NCI-H2171 treated with DMSO at 0.1 percent for 48 hours (cell line): Measurements from ENCODE around the gene CDH12.

ENCODE experiments used
- DNase-seq: peaks from one replicate; lab custom pipeline; 2025; lab: John Stamatoyannopoulos, UW

Gene CDH12

DNA sequence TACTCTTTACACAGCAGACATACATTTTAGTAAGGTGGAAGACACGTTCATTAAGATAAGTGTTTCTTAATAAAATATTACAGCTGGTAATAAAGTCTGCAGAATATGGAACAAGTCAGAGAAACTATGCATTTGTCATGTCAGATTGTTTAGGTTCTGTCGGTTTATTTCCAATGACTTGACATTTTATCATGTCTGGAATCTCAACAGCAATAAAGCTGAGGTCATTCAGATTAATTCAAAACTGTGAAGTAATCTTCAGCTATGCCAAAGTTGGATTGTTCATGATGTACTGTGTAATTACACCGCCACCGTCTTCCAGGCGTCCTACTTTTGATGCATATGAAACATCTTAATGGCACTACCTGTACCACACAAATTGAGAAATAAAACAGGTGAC, 1032.6 kb downstream of the CDH12 start:
- no peak for DNase-seq

DNA sequence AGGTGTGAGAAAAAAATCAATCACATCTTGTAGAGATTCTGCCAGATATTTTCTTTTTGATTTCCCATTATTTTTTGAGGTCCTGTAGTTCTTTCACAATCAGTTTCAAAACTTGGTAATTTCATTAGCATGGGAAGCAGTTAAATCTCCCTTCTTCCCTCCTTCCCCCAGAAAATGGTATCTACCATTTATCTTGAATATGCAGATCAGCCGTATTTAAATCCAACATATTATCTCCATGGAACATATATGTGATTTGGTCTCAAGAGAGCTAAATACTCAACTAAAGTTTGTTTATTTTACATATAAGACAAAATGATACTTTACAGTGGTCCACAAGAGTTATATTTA, 1034.8 kb downstream of the CDH12 start:
- no peak for DNase-seq

DNA sequence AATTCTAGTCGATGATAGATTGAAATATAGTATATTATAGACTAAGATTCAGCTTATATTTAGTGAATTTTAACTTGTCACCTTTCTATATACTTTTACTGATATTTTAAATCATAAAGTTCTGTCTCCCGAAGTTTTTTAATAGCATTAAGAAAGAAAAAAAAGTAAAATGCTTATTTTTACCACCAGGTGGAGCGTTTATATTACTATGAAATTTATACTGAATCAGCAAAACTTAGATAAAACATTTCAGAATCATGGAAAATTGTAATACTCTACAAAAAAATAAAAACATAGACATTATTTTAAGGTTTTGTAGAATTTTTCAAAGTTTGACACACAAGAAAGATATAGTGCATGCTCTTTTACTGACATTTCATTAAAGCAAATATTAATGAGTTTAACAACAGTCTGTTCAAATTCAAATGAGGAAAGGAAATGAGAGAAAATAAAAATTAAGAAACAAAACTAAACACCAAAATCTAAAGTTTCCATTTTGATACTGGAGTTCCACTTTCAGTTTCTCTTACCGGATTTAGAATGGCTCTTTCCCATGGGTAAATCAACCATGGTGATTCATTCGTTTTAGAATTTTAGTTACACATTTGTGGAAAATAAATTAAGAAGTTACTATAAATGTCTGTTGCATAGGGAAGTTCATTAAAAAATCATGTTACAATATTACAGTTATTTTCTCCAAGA, 1035.3 kb downstream of the CDH12 start:
- peak; percentile 74 for DNase-seq

DNA sequence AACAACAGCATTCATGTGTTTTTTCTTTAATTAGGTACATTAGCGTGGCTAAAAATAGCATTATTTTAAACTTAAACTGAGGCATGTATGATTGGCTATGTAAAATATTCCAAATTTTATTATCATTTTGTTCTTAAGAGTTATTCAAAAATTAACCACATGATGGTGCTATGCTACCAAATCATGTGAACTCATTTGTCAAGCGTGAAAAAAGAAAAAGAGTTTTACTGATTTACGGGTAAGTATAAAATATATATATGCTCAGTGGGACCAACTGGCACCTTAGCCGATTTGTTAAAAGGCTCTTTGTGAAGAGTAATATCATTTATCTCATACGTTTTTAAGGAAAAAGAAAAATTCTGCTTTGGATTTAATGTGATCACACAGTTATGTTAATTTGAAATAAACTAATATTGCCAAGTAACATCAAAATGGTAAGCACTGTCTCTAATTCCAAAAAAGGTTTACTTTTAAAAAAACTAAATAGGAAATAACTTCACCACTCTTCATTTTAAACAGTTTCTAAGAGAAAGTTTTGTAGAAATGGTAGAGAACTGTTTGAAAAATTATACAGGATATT, 1042.3 kb downstream of the CDH12 start:
- DNase-seq, result peak; percentile 69

DNA sequence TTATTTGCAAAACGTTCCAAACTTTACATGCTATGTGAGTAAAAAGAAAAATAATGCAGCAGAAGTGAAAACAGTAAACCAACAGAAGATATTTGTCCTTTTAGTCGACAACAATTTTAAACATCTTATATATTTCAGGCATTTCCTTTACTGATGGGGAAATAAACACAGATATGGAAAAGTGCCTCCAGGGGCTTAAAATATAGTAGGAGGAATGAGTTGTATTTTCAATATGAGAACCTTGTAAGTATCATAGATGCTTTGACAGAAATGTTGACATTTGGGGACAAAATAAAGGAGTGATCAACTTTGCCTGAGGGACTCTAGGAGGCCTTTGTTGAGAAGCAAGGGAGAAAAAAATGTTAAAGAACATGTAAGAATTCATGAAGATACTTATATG, 1043.5 kb downstream of the CDH12 start:
- DNase-seq, result no peak

DNA sequence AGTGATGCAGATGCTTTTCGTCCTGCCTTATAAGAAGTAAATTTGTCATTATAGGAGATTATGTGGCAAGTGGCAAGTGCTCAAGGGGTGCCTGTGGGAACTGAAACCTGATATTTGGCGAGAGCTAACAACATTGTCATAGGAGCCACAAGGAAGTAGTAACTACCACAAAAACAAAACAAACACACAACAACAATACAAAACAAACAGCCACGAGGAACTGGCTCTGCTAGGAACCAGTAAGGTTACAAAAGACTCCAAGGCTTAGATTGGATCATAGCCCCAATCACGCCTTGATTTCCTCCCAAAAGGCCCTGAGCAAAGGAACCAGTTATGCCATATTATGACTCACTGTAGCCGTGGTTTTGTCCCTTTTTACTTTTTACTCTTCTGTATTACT, 1045.2 kb downstream of the CDH12 start:
- peak; percentile 37 for DNase-seq

DNA sequence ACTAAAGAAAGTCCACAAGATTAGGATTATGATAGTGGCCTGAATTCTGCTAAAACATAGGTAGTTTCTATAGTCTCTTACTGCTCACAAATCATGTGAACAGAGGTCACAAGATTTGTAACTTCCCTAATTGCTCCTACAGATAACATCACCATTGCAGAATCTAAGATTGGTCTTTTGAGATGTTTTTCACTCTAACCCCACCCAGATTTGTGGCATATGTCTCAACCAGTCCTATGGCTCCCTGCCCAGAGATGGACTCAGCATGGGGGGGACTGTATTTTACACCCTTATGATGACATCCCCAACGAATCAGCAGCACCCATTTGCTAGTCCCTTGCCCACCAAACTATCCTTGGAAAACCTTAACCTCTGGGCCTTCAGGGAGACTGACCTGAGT, 1046.2 kb downstream of the CDH12 start:
- no peak for DNase-seq

DNA sequence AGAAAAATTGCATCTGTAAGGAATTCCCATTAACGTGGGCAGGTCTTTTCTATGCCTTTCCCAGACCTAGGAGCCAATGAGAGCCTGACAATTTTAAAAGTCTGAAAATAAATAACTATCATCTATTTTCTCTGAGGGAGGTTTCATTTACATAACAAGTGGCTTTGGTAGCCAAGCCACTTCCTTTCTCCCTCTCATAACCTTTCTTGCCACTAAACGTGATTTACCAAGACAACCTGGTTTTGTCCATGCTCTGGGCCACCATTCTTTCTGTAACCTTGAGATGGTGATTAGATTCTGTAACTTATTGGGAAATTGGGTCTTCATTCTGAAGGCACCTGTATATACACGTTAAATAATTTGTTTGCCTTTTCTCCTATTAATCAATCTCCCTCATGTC, 1046.9 kb downstream of the CDH12 start:
- DNase-seq, result no peak

DNA sequence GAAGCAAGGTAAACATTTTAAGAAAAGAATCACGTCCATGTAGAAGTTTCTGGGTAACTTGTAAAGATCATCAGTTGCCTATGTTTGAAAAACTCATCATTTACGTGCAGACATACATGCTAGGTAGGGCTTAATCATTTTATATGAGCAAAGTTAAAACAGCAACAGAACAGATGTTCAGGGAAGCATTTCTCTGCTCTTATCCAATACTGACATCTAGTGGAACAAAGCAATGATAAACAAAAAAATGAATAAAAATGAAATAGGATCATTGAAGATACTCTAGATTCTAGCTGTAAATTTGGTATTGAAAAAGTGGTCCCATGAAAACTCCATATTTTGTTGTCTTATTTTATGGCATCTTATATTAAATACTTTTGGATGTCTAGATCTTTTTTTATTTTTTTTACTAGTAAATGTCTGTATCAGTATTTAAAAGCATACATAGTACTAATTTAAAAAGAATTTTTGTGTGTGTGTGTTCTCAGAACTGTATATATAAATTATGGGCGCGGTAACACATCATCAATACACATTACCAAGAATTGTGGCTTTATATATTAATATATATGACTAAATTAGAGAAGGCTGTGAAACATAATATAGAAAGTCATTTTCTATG, 1050.2 kb downstream of the CDH12 start:
- DNase-seq, result peak; percentile 85

DNA sequence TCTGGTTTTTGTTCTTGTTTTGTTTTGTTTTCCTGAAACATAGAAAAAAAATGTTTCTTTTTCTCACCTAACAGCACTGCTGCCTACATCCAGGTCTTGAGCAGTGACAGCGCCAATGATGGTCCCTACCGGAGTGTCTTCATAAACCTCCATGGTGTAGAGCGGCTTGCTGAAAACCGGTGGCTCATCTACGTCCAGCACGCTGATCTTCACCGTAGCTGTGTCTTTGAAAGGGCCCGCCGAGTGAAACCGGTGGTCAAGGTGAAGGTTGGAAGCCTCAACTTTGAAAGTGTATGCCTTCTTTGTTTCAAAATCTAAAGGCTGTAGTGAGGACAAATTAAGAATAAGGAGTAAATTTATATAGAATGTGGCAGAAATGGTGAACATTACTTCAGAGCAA, 1051.0 kb downstream of the CDH12 start:
- DNase-seq, result no peak

DNA sequence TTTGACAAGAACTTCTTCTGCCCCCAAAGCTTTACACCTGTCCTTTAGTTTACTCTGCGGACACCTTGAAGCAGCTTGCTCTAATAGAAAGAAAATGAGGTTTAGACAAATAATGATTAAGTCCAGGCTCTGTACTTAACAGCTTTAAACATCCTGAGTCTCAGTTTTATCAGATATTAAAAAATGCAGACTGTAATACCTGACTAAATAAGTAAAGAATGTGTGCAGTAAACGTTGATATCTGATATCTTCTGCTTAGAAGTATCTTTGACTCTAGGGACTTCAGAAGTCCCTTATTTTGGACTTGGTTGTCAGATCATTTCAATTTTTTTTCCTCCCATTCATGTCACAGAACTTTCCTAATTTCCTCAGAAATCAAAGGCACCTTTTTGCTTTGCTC, 1060.4 kb downstream of the CDH12 start:
- no peak for DNase-seq

DNA sequence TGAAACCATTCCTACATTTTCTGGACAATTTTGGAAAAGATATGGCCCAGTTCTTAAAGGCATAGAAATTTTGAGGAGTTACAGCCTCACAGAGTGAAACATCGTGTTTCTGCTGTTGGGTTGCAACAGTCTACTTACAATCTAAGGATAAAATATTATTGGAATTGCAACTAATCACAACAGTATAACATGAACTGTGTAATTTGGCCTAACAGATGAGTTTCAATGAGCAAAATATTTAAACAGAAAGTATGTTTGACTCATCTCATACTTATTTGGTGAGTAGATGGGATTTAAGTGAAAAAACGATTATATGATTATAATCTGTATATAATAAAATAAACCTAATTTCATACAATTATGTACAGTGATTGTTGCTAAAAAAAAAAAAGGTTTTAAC, 1061.8 kb downstream of the CDH12 start:
- DNase-seq, result no peak

DNA sequence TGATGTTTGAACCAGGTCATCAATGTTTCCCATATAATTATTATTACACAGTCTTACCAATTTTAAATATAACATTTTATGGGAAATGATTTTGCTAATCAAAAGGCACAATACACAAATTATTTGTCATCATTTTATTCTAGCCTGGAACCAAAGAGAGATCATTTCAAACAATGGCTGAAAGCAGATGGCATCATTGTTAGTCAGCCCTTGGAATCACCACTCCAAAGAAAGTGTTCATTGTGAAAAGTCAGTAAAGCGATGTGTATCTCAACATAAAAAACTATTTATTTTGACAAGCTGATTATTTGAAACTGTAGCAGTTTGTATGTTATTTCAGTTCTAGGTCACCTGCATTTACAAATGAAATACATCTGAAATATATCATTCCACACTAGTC, 1068.7 kb downstream of the CDH12 start:
- no peak for DNase-seq

DNA sequence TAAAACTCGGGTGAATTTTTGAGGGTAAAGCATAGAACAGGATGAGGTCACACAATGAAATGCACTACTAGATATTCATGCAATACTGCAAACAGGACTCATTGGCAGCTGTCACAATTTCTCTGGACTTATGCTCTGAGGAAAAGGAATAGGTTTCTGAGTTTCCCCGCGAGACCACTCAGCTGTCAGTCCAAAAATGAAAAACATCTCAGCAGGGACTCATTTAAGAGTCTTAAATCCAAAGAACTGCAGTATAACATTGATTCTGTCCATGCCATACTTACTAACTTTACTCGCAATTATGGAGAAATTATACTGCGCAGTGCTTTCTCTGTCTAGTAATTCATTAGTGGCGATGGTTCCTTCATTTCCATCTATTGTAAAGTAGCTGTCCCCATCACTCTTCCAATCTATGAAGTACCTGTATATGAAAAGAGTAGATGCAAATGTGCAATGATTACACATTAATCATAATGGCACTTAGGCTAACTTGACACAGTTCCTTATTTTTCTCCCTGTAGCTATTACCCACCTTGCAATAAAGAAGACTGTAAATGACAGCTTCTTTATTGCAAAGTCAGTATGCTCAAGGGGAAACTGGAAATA, 1070.0 kb downstream of the CDH12 start:
- peak; percentile 58 for DNase-seq

DNA sequence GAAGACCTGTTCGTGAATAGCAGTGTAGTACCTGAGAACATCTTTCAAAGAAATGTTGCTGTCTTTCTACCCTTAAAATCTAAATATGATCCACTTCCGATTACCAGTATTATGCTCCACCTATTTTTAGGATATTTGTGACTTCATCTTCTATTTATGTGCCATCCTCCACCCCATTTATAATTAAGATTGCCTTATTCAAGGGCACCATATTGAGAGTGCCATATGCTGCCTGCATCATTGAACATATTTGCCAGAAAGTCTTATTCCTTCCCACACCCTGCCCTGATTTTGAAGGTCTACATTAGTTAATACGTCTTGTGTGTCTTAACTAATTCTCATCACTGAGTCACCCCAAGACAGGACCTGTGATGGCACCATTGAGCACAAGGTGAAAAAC, 1076.7 kb downstream of the CDH12 start:
- peak; percentile 84 for DNase-seq

DNA sequence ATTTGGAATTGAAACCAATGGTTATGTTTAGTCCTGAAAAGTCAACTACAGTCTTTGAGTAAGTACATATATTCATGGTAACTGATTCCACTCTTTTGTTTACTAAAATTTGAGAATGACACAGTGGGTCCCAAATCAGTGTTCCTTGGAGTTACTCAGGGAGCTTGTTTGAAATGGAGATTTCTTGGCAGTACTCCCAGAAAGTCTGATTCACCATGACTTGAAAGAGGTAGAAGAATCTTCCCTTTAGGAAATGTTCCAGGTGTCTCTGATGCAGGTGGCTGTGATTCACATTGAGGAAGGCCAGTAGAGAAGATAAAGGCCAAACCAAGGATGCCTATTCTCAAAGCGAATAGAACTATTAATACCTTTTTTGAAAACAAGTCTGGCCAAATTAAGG, 1078.3 kb downstream of the CDH12 start:
- peak; percentile 78 for DNase-seq

DNA sequence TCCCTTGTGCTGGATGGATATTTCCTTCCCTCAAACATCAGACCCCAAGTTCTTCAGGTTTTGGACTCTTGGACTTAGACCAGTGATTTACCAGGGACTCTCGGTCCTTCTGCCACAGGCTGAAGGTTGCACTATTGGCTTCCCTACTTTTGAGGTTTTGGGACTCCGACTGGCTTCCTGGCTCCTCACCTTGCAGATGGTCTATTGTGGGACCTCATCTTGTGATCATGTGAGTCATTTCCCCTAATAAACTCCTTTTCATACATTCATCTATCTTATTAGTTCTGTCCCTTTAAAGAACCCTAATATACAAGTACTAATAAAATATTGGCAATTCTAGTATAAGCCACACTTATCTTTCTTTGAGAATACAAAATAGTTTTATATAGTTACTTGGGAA, 1078.9 kb downstream of the CDH12 start:
- no peak for DNase-seq

DNA sequence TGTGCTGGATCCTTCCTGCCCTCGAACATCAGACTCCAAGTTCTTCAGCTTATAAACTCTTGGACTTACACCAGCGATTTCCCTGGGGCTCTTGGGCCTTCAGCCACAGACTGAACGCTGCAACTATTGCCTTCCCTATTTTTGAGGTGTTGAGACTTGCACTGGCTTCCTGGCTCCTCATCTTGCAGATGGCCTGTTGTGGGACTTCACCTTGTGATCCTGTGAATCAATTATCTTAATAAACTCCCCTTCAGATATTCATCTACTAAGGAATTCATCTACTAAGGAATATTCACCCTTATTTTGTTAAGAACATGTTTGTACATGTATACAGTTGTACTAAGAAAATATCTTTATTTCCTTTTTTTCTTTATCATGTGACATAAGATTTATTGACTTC, 1079.7 kb downstream of the CDH12 start:
- DNase-seq, result no peak

DNA sequence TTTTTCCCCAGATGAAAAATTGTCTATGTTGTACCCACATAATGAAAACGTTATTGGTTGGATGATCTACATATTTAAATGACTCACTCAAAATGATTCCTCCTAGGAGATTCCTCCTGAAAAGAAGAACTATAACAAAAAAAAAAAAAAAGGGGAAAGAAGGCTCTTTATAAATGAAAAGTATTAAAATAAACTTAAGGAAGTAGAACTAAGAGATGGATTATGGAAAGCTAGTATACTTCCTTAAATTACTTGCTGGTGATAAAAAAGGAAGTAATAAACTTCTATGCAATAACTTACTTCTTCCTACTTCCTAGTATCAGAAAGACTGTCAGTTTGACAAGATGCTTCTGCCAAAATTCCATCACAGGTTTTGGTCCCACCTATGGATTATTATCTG, 1087.7 kb downstream of the CDH12 start:
- DNase-seq, result no peak

DNA sequence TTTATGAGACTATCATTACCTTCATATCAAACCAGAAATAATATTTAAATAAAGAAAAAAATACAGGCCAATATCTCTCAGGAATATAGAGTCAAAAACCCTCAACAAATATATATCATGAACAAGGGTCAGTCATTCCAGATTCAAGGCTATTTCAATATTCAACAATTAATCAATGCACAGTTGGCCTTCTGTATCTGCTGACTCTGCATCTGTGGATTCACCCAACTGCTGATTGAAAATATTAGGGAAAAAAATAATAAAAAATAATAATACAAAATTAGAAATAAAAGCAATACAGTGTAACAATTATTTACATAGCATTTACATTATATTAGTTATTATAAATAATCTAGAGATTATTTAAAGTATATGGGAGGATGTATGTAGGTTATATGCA, 1114.0 kb downstream of the CDH12 start:
- DNase-seq, result no peak

DNA sequence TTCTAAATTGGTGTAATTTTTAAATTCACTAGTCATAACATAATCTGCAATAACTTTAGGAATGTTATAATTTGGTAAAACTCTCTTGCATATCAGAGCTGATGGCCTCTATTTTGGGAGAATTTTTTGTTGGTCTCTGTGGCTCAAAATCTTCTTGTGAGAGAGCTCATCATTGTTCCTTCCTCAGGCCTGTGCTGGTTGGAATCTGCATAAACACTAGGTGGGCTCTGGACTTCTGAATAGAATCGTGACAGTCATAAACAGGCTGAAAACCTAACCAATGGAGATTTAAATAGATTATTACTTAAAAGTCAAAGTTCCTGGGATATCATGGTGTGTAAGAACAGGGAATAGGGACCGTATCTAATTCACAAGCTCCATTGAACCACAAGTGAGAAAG, 1129.6 kb downstream of the CDH12 start:
- DNase-seq, result no peak

DNA sequence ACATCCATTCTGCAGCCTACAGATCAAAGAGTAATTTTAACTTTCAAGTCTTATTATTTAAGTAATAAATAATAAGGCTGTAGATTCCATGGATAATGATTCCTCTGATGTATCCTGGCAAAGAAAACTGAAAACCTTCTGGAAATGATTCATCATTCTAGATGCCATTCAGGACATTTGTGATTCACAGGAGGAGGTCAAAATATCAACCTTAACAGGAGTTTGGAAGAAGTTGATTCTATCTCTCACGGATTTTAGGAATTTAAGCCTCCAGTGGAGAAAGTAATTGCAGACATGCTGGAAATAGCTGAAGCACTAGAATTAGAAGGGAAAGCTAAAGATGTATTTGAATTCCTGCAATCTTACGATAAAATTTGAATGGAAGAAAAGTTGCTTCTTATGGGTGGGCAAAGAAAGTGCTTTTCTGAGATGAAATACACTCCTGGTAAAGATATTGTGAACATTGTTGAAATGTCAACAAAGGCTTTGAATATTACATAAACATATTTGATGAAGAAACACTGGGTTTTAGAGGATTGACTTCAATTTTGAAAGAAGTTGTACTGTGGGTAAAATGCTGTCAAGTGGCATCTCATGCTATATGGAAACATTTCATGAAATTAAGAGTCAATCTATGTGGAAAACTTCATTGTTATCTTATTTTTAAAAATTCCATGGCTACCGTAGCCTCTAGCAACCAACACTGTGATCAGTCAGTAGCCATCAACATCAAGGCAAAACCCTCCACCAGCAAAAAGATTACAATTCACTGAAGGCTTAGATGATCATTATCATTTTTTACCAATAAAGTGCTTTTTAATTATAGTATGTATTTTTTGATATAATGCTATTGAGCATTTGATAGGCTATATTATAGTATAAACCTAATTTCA, 1141.0 kb downstream of the CDH12 start:
- DNase-seq, result no peak
